ENCODE data around the gene SLC6A6.

Gene SLC6A6

DNA sequence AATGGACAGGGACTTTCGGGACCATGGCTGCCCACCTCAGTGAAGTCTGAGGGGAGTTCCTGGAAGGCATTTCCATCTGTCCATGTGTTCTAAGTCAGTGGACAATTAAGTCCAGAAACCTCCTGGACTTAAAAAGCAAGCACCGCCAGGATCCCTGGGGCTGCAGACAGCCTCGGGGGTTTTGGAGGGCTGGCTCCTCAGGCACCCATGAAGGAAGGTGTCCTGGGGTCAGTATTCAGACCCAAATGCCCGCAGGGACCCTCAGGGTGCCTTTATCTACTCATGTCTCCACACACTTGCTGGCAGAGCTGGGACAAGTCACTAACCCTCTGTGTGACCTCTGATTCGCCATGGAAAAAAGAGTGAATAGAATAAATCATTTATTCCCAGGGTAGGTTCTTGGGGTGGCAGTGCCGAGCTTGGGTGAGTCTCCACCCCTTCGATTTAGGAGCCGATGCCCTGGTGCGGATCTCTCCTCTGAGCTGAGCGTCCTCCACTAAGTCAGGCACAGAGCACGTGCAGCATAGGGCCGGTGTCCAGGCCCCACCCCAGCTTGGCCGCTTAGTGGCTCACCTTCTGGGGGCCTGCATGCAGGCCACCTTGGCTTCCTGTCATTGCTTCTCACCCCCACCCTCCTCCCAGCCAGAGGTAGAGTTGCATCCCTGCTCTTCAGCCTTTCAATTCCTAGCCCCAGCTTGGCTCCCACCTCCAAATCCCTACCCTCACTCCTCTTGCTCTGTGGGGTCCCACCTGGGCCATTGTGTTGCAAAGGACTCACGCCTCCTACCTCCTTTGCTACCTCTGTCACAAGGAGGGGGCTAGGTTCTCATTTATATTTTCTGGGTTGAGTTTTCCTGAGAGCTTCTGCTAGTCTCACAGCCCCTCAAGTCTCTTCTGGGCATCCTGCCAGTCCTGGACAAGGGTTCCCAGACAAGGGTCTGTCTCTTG lies 19.9 kb downstream of the SLC6A6 start:
- DNase-seq: no peak

DNA sequence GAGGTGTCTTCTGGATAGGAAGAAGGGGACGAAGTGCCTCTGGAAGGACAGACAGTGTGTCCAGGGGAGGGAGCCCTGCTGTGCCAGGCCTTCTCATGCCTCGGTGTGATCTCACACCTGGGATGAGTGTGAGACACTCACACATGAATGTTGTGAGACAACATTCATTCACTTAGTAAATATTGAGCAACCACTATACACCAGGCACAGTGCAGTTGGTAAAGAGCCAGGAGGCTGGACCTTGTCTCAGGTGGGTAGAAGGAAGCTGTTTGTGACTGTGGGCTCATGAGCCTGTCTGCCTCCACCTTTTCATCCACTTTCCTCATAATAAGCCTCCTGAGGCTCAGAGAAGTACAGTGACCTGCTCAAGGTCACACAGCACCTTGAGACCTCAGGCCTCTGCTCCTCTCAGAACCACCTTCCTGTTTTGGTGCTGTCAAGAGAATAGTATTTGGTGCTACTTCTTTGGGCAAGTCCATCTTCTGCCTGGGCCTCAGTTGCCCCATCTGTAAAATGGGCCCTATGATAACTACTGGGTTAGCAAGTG lies 20.9 kb downstream of the SLC6A6 start:
- DNase-seq: no peak

GRCh38 chr3:14423963-14424362 lies 21.6 kb downstream of the SLC6A6 start:
- no peak for DNase-seq

GRCh38 chr3:14424711-14425580 lies 22.5 kb downstream of the SLC6A6 start:
- peak in 1 of 2 donors; percentile 52 for DNase-seq

- DNase-seq: peak in 1 of 2 donors; percentile 46
Measured at GRCh38 chr3:14425581-14426304, 23.3 kb downstream of the SLC6A6 start.

DNA sequence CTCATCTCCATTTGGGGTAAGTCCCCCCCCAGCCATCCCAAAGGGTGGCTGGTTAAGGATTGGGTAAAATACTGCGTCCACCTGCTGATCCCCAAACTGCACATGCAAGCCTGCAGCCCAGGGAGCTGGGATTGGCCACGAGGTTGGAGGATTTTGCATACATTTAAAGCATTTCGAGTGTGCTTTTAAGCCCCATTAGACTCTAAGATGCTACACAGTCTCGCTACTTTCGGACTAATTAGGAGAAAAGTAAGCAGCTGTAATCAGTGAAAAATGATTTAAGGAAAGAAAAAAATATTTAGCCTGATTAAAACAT lies 23.9 kb downstream of the SLC6A6 start:
- DNase-seq: no peak

GRCh38 chr3:14428087-14429033 lies 26.0 kb downstream of the SLC6A6 start:
- DNase-seq: no peak

- no peak for DNase-seq
Measured at GRCh38 chr3:14429237-14429636, 26.8 kb downstream of the SLC6A6 start.

DNA sequence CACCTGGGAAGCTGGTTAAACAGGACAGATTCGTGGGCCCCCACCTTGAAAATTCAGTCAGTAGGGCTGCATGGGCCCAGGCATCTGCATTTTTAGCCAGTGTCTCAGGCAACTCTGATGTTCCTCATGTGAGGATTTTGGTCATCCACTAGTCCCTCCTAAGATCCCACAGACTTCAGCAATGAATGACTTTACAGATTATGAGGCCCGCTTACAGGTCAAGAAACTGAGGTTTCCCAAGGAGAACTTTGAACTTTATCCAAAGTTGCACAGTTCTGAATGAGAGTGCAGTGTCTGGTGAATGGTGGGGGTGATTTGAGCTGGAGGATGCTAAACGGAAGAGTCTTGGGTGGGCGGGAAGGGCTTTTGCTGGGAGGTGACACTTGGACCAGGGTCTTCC lies 27.2 kb downstream of the SLC6A6 start:
- DNase-seq: no peak

GRCh38 chr3:14430053-14430452 lies 27.6 kb downstream of the SLC6A6 start:
- no peak for DNase-seq

GRCh38 chr3:14430706-14431451 lies 28.5 kb downstream of the SLC6A6 start:
- DNase-seq: no peak

GRCh38 chr3:14431452-14431916 lies 29.1 kb downstream of the SLC6A6 start:
- DNase-seq: peak in 1 of 2 donors; percentile 53

DNA sequence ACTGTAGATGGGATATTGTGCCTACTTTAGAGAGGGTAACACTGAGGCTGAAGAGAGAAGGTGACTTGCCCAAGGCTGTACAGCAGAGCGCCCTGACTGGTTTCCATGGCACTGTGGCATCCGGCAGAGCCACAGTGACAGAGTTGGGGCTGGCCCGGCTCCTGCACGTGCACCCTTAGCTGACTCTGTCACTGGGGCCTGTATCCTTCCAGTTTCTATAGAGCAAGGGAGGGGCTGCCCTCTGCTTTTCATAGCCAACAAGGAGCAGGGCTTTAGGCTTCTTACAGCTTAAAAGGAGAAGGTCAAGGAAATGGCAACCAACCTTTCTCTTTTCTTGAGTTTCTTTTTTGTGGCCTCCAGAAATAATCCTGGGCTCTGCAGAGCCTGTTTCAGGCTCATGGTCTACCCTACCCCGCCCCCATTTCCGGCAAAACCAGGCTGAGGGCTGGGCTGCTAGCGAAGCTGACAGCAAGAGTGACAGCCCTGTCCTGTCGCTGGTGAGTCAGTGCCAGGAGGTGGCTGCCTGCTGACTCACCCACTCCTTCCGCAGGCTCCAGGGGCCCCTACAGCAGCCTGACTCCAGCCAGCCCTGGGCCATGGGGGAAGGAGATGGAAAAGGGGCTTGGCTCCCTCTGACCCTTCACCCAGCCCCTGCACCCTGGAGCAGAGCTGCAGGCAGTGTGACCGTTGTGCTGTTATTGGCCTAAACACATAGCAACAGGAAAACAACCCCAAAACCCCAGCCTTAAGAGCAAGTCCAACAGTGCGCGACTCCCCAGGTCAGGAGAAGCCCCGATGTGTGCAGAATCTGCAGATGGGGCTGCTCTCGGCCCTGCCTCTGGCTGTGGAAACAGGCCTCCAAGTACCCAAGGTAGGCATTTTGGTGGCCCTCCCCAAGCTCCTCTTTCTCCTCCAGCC lies 29.8 kb downstream of the SLC6A6 start:
- DNase-seq: peak; percentile 84 to 97

- DNase-seq: no peak
Measured at GRCh38 chr3:14433106-14433505, 30.7 kb downstream of the SLC6A6 start.

DNA sequence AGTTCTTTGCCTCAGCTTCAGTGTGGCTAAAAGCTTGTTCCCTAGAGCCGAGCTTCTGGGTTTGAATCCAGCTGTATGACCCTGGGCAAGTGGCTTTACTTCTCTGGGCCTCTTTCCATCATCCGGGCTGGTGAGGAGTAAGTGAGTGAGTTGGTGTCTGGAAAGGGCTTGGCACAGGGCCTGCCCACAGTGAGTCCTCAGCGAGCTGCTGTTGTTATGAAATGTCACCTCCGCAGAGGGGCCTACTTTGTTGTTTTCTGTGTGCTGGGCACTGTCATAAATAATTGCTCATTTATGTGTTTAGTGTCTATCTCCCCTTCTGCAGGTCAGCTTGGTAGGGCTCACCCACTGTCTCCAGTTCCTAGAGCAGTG lies 31.7 kb downstream of the SLC6A6 start:
- peak in 1 of 2 donors; percentile 38 for DNase-seq

GRCh38 chr3:14434498-14435151 lies 32.2 kb downstream of the SLC6A6 start:
- DNase-seq: no peak

DNA sequence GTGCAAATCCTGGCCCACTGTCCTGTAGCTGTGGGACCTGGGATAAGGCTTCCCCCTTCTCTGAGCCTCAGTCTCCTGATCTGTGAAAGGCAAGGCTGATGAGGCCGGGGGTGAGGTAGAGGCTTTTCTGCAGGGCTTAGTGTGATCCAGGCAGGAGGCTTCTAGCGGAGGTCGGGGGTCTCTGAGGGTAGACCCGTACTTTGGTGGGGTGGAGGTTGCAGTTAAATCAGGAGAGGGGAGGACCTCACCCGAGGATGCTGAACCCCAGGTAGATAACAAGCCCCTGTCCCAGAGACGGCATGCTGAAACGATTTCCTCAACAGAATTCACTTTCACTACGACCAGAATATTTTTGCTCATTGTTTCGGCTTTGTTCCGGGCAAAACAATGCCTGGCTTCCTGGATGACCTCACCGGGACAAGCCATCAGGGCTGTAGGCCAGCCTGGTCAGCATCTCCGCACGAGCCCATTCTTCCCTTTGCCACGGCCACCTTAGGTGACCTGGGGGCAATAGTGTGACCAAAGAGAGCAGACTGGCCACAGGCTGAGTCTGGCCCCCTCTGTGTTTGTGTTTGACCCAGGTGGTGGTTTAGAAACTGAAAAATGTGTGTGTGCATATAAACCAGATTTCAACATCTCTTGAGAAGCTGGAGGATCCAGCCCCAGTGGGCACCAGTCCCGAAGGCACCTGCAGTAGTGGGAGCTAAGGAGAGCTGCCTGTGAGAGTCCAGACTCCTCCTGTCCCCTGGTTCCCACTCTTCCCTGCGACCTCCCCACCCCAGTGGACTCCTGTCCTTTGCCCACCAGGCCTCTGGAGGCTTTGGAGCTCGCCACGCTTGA lies 33.0 kb downstream of the SLC6A6 start:
- no peak for DNase-seq

DNA sequence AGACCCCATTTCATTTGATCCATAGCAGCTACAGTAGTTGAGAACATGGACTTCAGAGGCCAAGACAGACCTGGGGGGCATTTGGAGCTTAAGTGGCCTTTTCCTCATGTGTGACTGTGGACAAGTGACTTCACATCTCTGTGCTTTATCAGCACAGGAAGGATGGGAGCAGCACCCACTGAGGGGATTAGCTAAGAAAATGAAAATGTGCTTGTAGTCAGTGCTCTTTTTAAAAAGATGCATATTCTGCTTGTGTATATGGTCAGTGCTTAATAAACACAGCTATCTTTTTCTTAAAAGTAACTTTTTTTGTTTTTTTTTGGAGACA lies 34.5 kb downstream of the SLC6A6 start:
- DNase-seq: no peak
